Activated CD8-positive, alpha-beta T cell treated with anti-CD3 and anti-CD28 coated beads for 36 hours (primary cell): Measurements from ENCODE around the gene PRR12. TPM values are rescaled to one million over a fixed set of nuclear protein-coding genes. Genes with fewer than 3 reads are reported as not detected.

Source experiments
- ATAC-seq: fragments of 200-7000 bp; cut with Tn5 transposase; one replicate; pipeline ENCODE4 v1.10.0; 2021; ENCODE audit warnings: mild to moderate bottlenecking, moderate library complexity
- CTCF ChIA-PET: fragments of 350-600 bp; sonication (Branson Sonifier 250); formaldehyde crosslinking; loops from one replicate; lab custom pipeline; 2021; ENCODE audit warnings: antibody characterized with exemption; lab: Charles Lee
- POLR2A ChIA-PET: fragments of 350-600 bp; sonication (Branson Sonifier 250); formaldehyde crosslinking; loops from one replicate; lab custom pipeline; 2021; ENCODE audit warnings: antibody characterized with exemption; lab: Charles Lee
- DNase-seq: peaks from one replicate; pipeline ENCODE4 v3.0.0-alpha.2; 2020
- H3K27ac Mint-ChIP-seq: one replicate; pipeline ENCODE4 v1.8.0; 2021; ENCODE audit warnings: mild to moderate bottlenecking, mixed read lengths
- H3K27me3 Mint-ChIP-seq: one replicate; pipeline ENCODE4 v1.8.0; 2021; ENCODE audit warnings: mixed read lengths
- H3K36me3 Mint-ChIP-seq: one replicate; pipeline ENCODE4 v1.8.0; 2021; ENCODE audit warnings: low read depth, mixed read lengths
- H3K4me1 Mint-ChIP-seq: one replicate; pipeline ENCODE4 v1.8.0; 2021; ENCODE audit warnings: low read depth, mixed read lengths
- H3K4me3 Mint-ChIP-seq: one replicate; pipeline ENCODE4 v1.8.0; 2021; ENCODE audit warnings: mild to moderate bottlenecking, moderate library complexity, mixed read lengths
- H3K9me3 Mint-ChIP-seq: one replicate; pipeline ENCODE4 v1.8.0; 2021; ENCODE audit warnings: mixed read lengths
- intact Hi-C: fragments of 100-400 bp; cut with micrococcal nuclease; formaldehyde crosslinking; loops from one replicate; pipeline ENCODE4 v1.10.0; 2022
- total RNA-seq, 2 experiments: library from RNA; stranded (reverse); gene quantifications; one replicate each; pipeline ENCODE4 v1.2.3, GENCODE V29; 2021
- TF ChIP-seq, protein P1 (sequence below): fragments of 200-600 bp; IDR thresholded peaks from one replicate; pipeline ENCODE4 v1.8.0; 2022; ENCODE audit warnings: antibody characterized with exemption, mild to moderate bottlenecking

PRR12 gene
- total RNA-seq, 2 experiments from 2014 or later, result 16.0 to 17.8 TPM

DNA sequence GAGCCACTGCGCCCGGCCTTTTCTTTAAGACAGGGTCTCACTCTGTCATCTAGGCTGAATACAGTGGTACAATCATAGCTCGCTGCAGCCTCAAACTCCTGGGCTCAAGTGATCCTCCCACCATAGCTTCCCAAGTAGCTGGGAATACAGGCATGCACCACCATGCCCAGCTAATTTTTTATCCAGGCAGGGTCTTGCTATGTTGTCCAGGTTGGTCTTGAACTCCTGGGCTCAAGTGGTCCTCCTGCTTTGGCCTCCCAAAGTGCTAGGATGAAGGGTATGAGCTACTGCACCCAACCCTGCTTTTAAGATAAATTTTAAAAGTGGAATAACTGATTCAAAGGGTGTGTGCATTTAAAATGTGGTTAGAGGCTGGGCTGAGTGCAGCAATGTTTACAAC is 24.7 kb upstream of the PRR12 start:
- Mint-ChIP-seq H3K9me3 (no peaks in the 10 kb centered on the region), H3K36me3 (peaks cover 20% of the 10 kb centered on the region), H3K27me3 (no peaks in the 10 kb centered on the region), H3K4me1 (peaks cover 68% of the 10 kb centered on the region), H3K4me3 (no peak overlapping the region), H3K27ac (no peak overlapping the region)
- TF ChIP-seq, protein P1, sequence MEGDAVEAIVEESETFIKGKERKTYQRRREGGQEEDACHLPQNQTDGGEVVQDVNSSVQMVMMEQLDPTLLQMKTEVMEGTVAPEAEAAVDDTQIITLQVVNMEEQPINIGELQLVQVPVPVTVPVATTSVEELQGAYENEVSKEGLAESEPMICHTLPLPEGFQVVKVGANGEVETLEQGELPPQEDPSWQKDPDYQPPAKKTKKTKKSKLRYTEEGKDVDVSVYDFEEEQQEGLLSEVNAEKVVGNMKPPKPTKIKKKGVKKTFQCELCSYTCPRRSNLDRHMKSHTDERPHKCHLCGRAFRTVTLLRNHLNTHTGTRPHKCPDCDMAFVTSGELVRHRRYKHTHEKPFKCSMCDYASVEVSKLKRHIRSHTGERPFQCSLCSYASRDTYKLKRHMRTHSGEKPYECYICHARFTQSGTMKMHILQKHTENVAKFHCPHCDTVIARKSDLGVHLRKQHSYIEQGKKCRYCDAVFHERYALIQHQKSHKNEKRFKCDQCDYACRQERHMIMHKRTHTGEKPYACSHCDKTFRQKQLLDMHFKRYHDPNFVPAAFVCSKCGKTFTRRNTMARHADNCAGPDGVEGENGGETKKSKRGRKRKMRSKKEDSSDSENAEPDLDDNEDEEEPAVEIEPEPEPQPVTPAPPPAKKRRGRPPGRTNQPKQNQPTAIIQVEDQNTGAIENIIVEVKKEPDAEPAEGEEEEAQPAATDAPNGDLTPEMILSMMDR, result no peak
- POLR2A ChIA-PET, result interaction anchor here (0.7 to 4.0 kb wide), 2 partner anchors 12 to 18 kb away, joined by 3 to 31 read pairs; no protein-coding TSS in a partner anchor
- CTCF ChIA-PET, result interaction anchor here (0.6 to 4.0 kb wide), 6 partner anchors 20 to 367 kb away, joined by 3 to 17 read pairs (median 4); no protein-coding TSS in a partner anchor
- DNase-seq, result no peak
- ATAC-seq, result no peak
- intact Hi-C loops, result no loop called here

DNA sequence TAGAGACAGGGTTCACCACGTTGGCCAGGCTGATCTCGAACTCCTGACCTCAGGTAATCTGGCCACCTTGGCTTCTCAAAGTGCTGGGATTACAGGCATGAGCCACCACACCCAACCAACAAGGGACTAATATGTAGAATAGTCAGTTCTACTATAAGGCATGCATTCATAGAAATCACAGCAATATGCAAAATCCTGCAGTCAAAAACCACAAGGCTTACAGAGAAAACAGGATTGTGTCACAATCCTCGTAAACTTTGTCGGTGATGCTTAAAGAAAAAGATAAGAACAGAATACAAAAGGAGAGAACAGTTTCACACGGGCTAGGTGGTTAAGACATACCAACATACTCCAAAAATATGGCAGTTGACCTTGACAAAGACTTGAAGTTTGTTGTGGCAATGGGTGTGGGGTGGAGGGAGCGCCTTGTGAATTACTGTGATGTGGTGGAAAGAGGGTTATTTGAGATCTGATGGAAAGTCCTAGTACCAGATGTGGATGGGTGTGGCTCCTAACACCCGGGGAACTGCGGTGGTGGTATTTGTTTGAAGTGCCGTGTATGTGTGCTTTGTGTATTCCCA is 23.0 kb upstream of the PRR12 start:
- TF ChIP-seq, protein P1, result no peak
- peak overlapping the region; percentile 81 for H3K27ac Mint-ChIP-seq
- no peaks in the 10 kb centered on the region for H3K27me3 Mint-ChIP-seq
- POLR2A ChIA-PET, result interaction anchor here (0.7 to 4.3 kb wide), 5 partner anchors 10 to 117 kb away, joined by 3 to 47 read pairs (median 3); partner anchors contain the start of genes NOSIP and PRRG2
- no peaks in the 10 kb centered on the region for H3K9me3 Mint-ChIP-seq
- CTCF ChIA-PET, result interaction anchor here (4.0 to 9.1 kb wide), 2 partner anchors 21 to 61 kb away, joined by 17 to 185 read pairs; no protein-coding TSS in a partner anchor
- peaks cover 56% of the 10 kb centered on the region for H3K4me1 Mint-ChIP-seq
- H3K36me3 Mint-ChIP-seq, result peaks cover 18% of the 10 kb centered on the region
- ATAC-seq (peak; percentile 41), DNase-seq (peak; percentile 81)
- intact Hi-C loops, result loop anchor here (2.0 kb wide), 1 partner anchor 13 kb away; no protein-coding TSS in a partner anchor
- peak overlapping the region; percentile 24 for H3K4me3 Mint-ChIP-seq

DNA sequence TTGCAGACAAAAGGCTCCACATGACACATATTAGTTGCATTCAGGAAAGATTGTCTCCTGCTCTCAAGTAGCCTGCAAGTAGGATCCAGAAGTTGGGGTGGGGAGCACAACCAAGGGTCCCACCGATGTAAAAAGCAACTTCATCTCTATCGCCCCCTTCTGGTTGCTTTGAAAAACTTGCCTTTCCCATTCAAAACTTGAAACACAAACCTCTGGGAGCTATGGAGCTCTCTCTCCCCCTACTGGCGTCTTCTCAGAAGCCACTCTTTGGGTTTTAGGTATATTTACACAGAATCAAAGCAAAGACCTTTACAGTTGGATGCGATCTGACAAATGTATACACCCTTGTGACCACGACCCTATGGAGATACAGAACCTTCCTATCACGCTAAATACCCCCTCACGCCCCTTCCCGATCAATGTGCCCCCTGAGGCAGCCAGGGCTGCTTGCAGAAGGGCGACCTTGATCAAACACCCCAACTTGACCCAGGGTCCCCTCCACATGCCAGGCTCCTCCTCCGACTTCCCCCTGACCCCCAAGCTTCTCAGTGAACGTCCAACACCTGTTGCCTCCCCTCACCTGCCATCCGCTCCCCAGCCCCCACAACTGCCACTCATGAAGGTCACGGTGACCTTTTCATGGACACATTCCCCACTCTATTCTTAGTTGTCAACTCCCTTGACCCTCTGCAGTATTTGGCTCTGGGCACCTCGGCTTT is 20.7 kb upstream of the PRR12 start:
- Mint-ChIP-seq H3K9me3 (no peaks in the 10 kb centered on the region), H3K4me1 (peaks cover 43% of the 10 kb centered on the region), H3K27ac (peak overlapping the region; percentile 67), H3K36me3 (peaks cover 13% of the 10 kb centered on the region), H3K4me3 (no peak overlapping the region), H3K27me3 (no peaks in the 10 kb centered on the region)
- ChIA-PET CTCF (interaction anchor here (0.6 to 9.1 kb wide), 30 partner anchors 10 to 332 kb away, joined by 3 to 185 read pairs (median 5); partner anchors contain the start of genes FCGRT, NOSIP, PRRG2 and RCN3), POLR2A (interaction anchor here (0.6 to 4.3 kb wide), 11 partner anchors 9 to 284 kb away, joined by 3 to 47 read pairs (median 4); partner anchors contain the start of genes NOSIP and PRRG2)
- TF ChIP-seq, protein P1, result peak; percentile 100
- DNase-seq (peak; percentile 88), ATAC-seq (peak; percentile 66)
- intact Hi-C loops, result loop anchor here (2.0 kb wide), 1 partner anchor 67 kb away; no protein-coding TSS in a partner anchor

DNA sequence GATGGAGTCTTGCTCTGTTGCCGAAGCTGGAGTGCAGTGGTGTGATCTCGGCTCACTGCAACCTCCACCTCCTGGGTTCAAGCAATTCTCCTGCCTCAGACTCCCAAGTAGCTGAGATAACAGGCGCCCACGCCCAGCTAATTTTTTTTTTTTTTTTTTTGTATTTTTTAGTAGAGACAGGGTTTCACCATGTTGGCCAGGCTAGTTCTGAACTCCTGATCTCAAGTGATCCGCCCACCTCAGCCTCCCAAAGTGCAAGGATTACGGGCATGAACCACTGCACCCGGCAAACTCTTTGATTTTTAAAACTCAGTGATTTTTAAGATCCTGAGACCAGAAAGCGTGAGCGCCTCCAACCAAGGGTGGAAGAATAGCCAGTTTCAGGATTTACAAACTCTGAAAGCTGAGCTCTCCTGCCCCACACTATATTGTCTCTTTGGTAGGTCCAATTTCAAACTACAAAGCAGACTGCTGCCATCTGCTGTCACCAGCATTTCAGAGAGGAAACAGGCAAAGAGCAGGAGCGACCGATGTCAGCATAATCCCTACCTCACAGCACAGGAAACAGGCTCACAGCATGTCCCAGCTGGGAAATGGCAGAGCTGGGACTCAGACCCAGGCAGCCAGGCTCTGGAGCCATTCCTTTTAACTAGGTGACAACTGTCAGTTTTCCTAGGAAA is 19.8 kb upstream of the PRR12 start:
- H3K9me3 Mint-ChIP-seq, result no peaks in the 10 kb centered on the region

More for the DNA sequence above, 19.8 kb upstream of the PRR12 start:
- POLR2A ChIA-PET, result interaction anchor here (0.8 to 4.3 kb wide), 7 partner anchors 8 to 63 kb away, joined by 3 to 47 read pairs (median 4); partner anchors contain the start of genes NOSIP and PRRG2
- H3K36me3 Mint-ChIP-seq, result peaks cover 14% of the 10 kb centered on the region
- CTCF ChIA-PET, result interaction anchor here (1.0 to 9.1 kb wide), 22 partner anchors 9 to 180 kb away, joined by 3 to 185 read pairs (median 6); partner anchors contain the start of genes FCGRT, NOSIP and PRRG2
- DNase-seq (peak; percentile 52), ATAC-seq (no peak)
- H3K4me1 Mint-ChIP-seq, result peaks cover 40% of the 10 kb centered on the region
- H3K27me3 Mint-ChIP-seq, result no peaks in the 10 kb centered on the region
- TF ChIP-seq, protein P1, result no peak
- H3K27ac Mint-ChIP-seq, result peak overlapping the region; percentile 38
- intact Hi-C loops, result loop anchor here (2.0 kb wide), 1 partner anchor 68 kb away; no protein-coding TSS in a partner anchor
- H3K4me3 Mint-ChIP-seq, result no peak overlapping the region
